Small intestine (tissue), 7 donors: ENCODE results near the gene PTPRG. TPM values are rescaled to one million over a fixed set of nuclear protein-coding genes. Genes with fewer than 3 reads are reported as not detected.

ENCODE experiments used
- DNase-seq, 2 donors: peaks; one replicate each; pipeline versions ENCODE4 v3.0.0 to v3.0.0-alpha.2; 2013
- FAIRE-seq: peaks from 2 replicates; lab custom pipeline; 2012; peaks lifted over from hg19 to GRCh38; lab: Jason Lieb, UNC
- H3K27ac ChIP-seq, 3 donors: one replicate each; pipeline ENCODE4 v1.5.1; 2013; ENCODE audit warnings: low read length in 2 of 3, mild to moderate bottlenecking in 2 of 3, control low read depth in 1 of 3, inconsistent platforms in 1 of 3, low read depth in 1 of 3, moderate library complexity in 1 of 3
- H3K27me3 ChIP-seq, 3 donors: one replicate each; pipeline ENCODE4 v1.6.1; 2013; ENCODE audit warnings: low read length in 3 of 3, inconsistent platforms in 1 of 3; ENCODE audit not compliant: control insufficient read depth in 3 of 3, insufficient read depth in 3 of 3
- H3K36me3 ChIP-seq, 3 donors: one replicate each; pipeline ENCODE4 v1.6.1; 2013; ENCODE audit warnings: low read length in 3 of 3, inconsistent platforms in 1 of 3, low read depth in 1 of 3, mild to moderate bottlenecking in 1 of 3, moderate library complexity in 1 of 3; ENCODE audit not compliant: control insufficient read depth in 3 of 3, insufficient read depth in 2 of 3
- H3K4me1 ChIP-seq, 3 donors: one replicate each; pipeline ENCODE4 v1.6.1; 2013; ENCODE audit warnings: low read length in 2 of 3, inconsistent platforms in 1 of 3, low read depth in 1 of 3, mild to moderate bottlenecking in 1 of 3, moderate library complexity in 1 of 3; ENCODE audit not compliant: control insufficient read depth in 3 of 3, insufficient read depth in 2 of 3
- H3K4me3 ChIP-seq, 3 donors: one replicate each; pipeline ENCODE4 v1.5.1; 2013; ENCODE audit warnings: low read length in 3 of 3, control low read depth in 1 of 3, inconsistent platforms in 1 of 3, low read depth in 1 of 3, mild to moderate bottlenecking in 1 of 3, moderate library complexity in 1 of 3
- H3K9me3 ChIP-seq, 2 donors: one replicate each; pipeline ENCODE4 v1.6.1; 2013; ENCODE audit warnings: low read depth in 1 of 2, low read length in 1 of 2; ENCODE audit not compliant: control insufficient read depth in 2 of 2, insufficient read depth in 1 of 2
- WGBS, 3 donors: extraction: QIAGEN DNeasy Blood & Tissue Kit; methylation state at CpG; one replicate each; pipeline ENCODE4 v1.1.7; 2013; 5-methylcytosine and 5-hydroxymethylcytosine counted together
- polyA plus RNA-seq, 4 donors: library from polyadenylated mRNA; stranded (reverse) in 3 of 4; unstranded in 1 of 4; fragments of 200-250 nt in 3 of 4; fragments of 120-200 nt in 1 of 4; gene quantifications; one replicate each; pipeline versions ENCODE4 v1.2.1 to v1.2.3, GENCODE V29; 2013
- donor health status: healthy with polysubstance abuse.
- donor health status: control.
- donor health status: control.
- donor health status: Bipolar disorder and iron deficiency.
- donor health status: healthy.

PTPRG gene
- polyA plus RNA-seq, 4 donors, result 0.81 to 18.3 (median 5.6) TPM

GRCh38 chr3:62180514-62180913 is 619.1 kb downstream of the PTPRG start:
- Histone ChIP-seq H3K9me3 (no peaks in the 10 kb centered on the region), H3K36me3 (peaks cover 0 to 5% (median 0%) of the 10 kb centered on the region in 3 donors), H3K27ac (no peak overlapping the region), H3K4me3 (no peak overlapping the region), H3K27me3 (no peaks in the 10 kb centered on the region), H3K4me1 (no peaks in the 10 kb centered on the region)
- DNase-seq (no peak), FAIRE-seq (no peak)
- 76 to 79% (median 79%) methylated on average over 5 of the region's 5 CpGs for WGBS, 3 donors

- Histone ChIP-seq H3K27me3 (no peaks in the 10 kb centered on the region), H3K36me3 (peaks cover 0 to 11% (median 0%) of the 10 kb centered on the region in 3 donors), H3K4me3 (no peak overlapping the region), H3K9me3 (no peaks in the 10 kb centered on the region), H3K27ac (no peak overlapping the region), H3K4me1 (no peaks in the 10 kb centered on the region)
- no peak for FAIRE-seq
- 89 to 98% (median 92%) methylated on average over 8 of the region's 8 CpGs for WGBS, 3 donors
- DNase-seq, result no peak
These were observed 621.7 kb downstream of the PTPRG start for GRCh38 chr3:62183087-62183486.

GRCh38 chr3:62183969-62184368 is 622.6 kb downstream of the PTPRG start:
- WGBS, 3 donors, result 95 to 97% (median 96%) methylated on average over 10 of the region's 10 CpGs
- FAIRE-seq (no peak), DNase-seq (no peak)
- H3K4me3 ChIP-seq, result no peak overlapping the region
- H3K27me3 ChIP-seq, result no peaks in the 10 kb centered on the region
- no peaks in the 10 kb centered on the region for H3K4me1 ChIP-seq
- H3K9me3 ChIP-seq, result no peaks in the 10 kb centered on the region
- no peak overlapping the region for H3K27ac ChIP-seq
- H3K36me3 ChIP-seq, result peaks cover 0 to 11% (median 0%) of the 10 kb centered on the region in 3 donors

GRCh38 chr3:62184559-62184958 is 623.2 kb downstream of the PTPRG start:
- no peaks in the 10 kb centered on the region for H3K9me3 ChIP-seq
- H3K27me3 ChIP-seq, result no peaks in the 10 kb centered on the region
- peak in 1 of 2 donors; percentile 11 for DNase-seq
- H3K36me3 ChIP-seq, result peaks cover 0 to 12% (median 0%) of the 10 kb centered on the region in 3 donors
- WGBS, 3 donors, result 71 to 76% (median 76%) methylated on average over 7 of the region's 7 CpGs
- no peak overlapping the region for H3K27ac ChIP-seq
- H3K4me3 ChIP-seq, result no peak overlapping the region
- no peak for FAIRE-seq
- no peaks in the 10 kb centered on the region for H3K4me1 ChIP-seq

GRCh38 chr3:62187022-62187431 is 625.7 kb downstream of the PTPRG start:
- no peak overlapping the region for H3K4me3 ChIP-seq
- H3K36me3 ChIP-seq, result peaks cover 0 to 22% (median 0%) of the 10 kb centered on the region in 3 donors
- FAIRE-seq, result no peak
- peak in 1 of 2 donors; percentile 5 for DNase-seq
- no peaks in the 10 kb centered on the region for H3K4me1 ChIP-seq
- no peaks in the 10 kb centered on the region for H3K9me3 ChIP-seq
- H3K27ac ChIP-seq, result no peak overlapping the region
- 67 to 75% (median 73%) methylated on average over 7 of the region's 7 CpGs for WGBS, 3 donors
- H3K27me3 ChIP-seq, result no peaks in the 10 kb centered on the region

- peak; percentile 71 to 83 for DNase-seq
- FAIRE-seq, result no peak
These were observed 627.5 kb downstream of the PTPRG start for GRCh38 chr3:62188681-62189375.

GRCh38 chr3:62189376-62189698 is 628.0 kb downstream of the PTPRG start:
- Histone ChIP-seq H3K27ac (no peak overlapping the region), H3K9me3 (no peaks in the 10 kb centered on the region), H3K27me3 (no peaks in the 10 kb centered on the region), H3K4me3 (no peak overlapping the region), H3K4me1 (no peaks in the 10 kb centered on the region), H3K36me3 (peaks cover 0 to 26% (median 2%) of the 10 kb centered on the region in 3 donors)
- FAIRE-seq (no peak), DNase-seq (no peak)
- 92% methylated on average over 9 of the region's 9 CpGs for WGBS, 3 donors

More at GRCh38 chr3:62188681-62189375, 627.5 kb downstream of the PTPRG start:
- Histone ChIP-seq H3K36me3 (peaks cover 0 to 25% (median 0%) of the 10 kb centered on the region in 3 donors), H3K4me3 (no peak overlapping the region), H3K9me3 (no peaks in the 10 kb centered on the region), H3K27ac (no peak overlapping the region), H3K27me3 (no peaks in the 10 kb centered on the region), H3K4me1 (no peaks in the 10 kb centered on the region)
- 8 to 10% (median 8%) methylated on average over 18 of the region's 18 CpGs for WGBS, 3 donors

GRCh38 chr3:62192891-62193290 is 631.5 kb downstream of the PTPRG start:
- Histone ChIP-seq H3K4me3 (no peak overlapping the region), H3K27me3 (no peaks in the 10 kb centered on the region), H3K27ac (no peak overlapping the region), H3K4me1 (no peaks in the 10 kb centered on the region), H3K36me3 (peaks cover 0 to 34% (median 2%) of the 10 kb centered on the region in 3 donors), H3K9me3 (no peaks in the 10 kb centered on the region)
- FAIRE-seq, result no peak
- WGBS, 3 donors, result 85 to 94% (median 90%) methylated on average over 5 of the region's 5 CpGs
- DNase-seq, result no peak
